ENCODE data around the gene TFCP2L1. TPM values are rescaled to one million over a fixed set of nuclear protein-coding genes. Genes with fewer than 3 reads are reported as not detected.

TFCP2L1 gene
- total RNA-seq, 1 experiment from 2014 or later: 1.8 TPM

DNA sequence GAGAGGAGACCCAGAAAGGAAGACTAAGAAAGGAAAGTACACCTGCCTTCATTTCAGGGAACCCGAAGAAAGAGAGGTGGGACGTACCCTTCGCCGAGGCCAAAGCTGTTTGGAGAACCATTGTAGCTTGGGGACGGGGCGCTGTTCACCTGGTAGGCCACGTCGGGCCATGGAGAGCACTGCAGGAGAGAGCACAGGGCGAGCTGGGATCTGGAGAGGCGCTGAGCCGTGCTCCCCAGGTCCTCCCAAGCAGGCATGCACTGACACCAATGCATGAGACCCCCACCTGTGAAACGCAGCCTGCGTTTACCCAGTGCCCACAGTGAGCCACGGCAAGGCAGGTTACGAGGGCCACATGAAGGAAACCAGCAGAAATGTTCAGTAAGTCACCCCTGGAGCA lies 45.5 kb downstream of the TFCP2L1 start:
- Histone ChIP-seq H3K79me2 (ENCODE audit: insufficient read depth, low read length) (no peaks in the 10 kb centered on the region), H3K9me3 (ENCODE audit: control insufficient read depth, low read depth, low read length) (no peaks in the 10 kb centered on the region), H2BK15ac (ENCODE audit: low read depth, low read length) (no peak overlapping the region), H2AK5ac (ENCODE audit: insufficient read length, low read length) (no peak overlapping the region), H3T11ph (ENCODE audit: low read length) (no peak overlapping the region), H3K27ac (ENCODE audit: insufficient read length, low read depth, low read length) (no peak overlapping the region), H2BK20ac (ENCODE audit: low read depth, low read length, poor library complexity, severe bottlenecking) (no peak overlapping the region), H3K4me2 (ENCODE audit: insufficient read depth, insufficient read length, low read length) (no peak overlapping the region), H2BK120ac (ENCODE audit: low read depth, low read length, poor library complexity, severe bottlenecking) (no peak overlapping the region), H4K91ac (ENCODE audit: insufficient read length, low read depth, low read length) (no peak overlapping the region), H3K23ac (ENCODE audit: insufficient read length, low read depth, low read length) (no peak overlapping the region), H3K4ac (ENCODE audit: low read depth, low read length) (no peak overlapping the region), H2AFZ (ENCODE audit: low read length) (no peak overlapping the region), H4K20me1 (ENCODE audit: control insufficient read depth, insufficient read depth, insufficient read length) (no peaks in the 10 kb centered on the region), H3K27me3 (ENCODE audit: insufficient read depth, low read length) (no peaks in the 10 kb centered on the region), H3K18ac (ENCODE audit: insufficient read length, low read depth, low read length) (no peak overlapping the region), H2BK5ac (ENCODE audit: insufficient read length, low read length) (no peak overlapping the region), H3K56ac (ENCODE audit: insufficient read length, low read depth, low read length) (no peak overlapping the region), H4K8ac (replicated peaks; ENCODE audit: insufficient read length, low read depth, low read length) (no peak overlapping the region), H4K5ac (ENCODE audit: insufficient read length, low read depth, low read length) (no peak overlapping the region), H3K23me2 (ENCODE audit: insufficient read length, low read depth, low read length, poor library complexity, severe bottlenecking) (no peaks in the 10 kb centered on the region), H3K4me1 (ENCODE audit: insufficient read depth, low read length) (no peaks in the 10 kb centered on the region), H2BK12ac (ENCODE audit: insufficient read length, low read depth, low read length) (no peak overlapping the region), H3K9ac (ENCODE audit: extremely low read depth, insufficient read length, low read length) (no peak overlapping the region), H3K79me1 (ENCODE audit: insufficient read depth, low read depth, low read length, poor library complexity, severe bottlenecking) (no peaks in the 10 kb centered on the region), H3K14ac (ENCODE audit: insufficient read depth, low read length) (no peak overlapping the region; the same call in 1 of the 2 replicates)
- Mint-ChIP-seq H3K27ac (peak overlapping the region in 1 of 3 experiments; percentile 49; a peak in 1 of 7 replicates), H3K36me3 (ENCODE audit: insufficient read depth in 1 of 3, low read depth in 3 of 3) (no peaks in the 10 kb centered on the region), H3K4me3 (no peak overlapping the region), H3K27me3 (ENCODE audit: low read depth) (peaks cover 2% of the 10 kb centered on the region), H3K4me1 (peaks cover 2 to 4% of the 10 kb centered on the region in 2 experiments; a peak in 3 of 4 replicates), H3K9me3 (no peaks in the 10 kb centered on the region; a peak in 1 of 5 replicates)
- no peak for TF ChIP-seq CTCF (conservative IDR thresholded peaks at IDR 0.05)
- no CpG with 5 or more reads among the region's 15 CpGs for WGBS (ENCODE audit: extremely low coverage, insufficient read length, low lambda C conversion rate)
- DNase-seq: no peak

All from H9 (cell line).